Activated naive CD4-positive, alpha-beta T cell treated with anti-CD3 and anti-CD28 coated beads, Interleukin-2, amount 50 U/mL, for 24 hours (primary cell): ENCODE results near the gene GUCA1A.
A peak's percentile ranks its signal among the peaks of the same experiment; 100 is the strongest.
"Not testable (repeated sequence)": the region's sequence is repeated elsewhere in the genome, so short reads cannot be mapped to it uniquely, and the experiment has no call there.

Experiments
- H3K27ac Mint-ChIP-seq: one replicate; pipeline ENCODE4 v1.8.0; 2021; ENCODE audit warnings: mild to moderate bottlenecking, mixed read lengths
- H3K27me3 Mint-ChIP-seq: one replicate; pipeline ENCODE4 v1.8.0; 2021; ENCODE audit warnings: mixed read lengths
- H3K36me3 Mint-ChIP-seq: one replicate; pipeline ENCODE4 v1.8.0; 2021; ENCODE audit warnings: mixed read lengths
- H3K4me1 Mint-ChIP-seq: one replicate; pipeline ENCODE4 v1.8.0; 2021; ENCODE audit warnings: mixed read lengths
- H3K4me3 Mint-ChIP-seq: one replicate; pipeline ENCODE4 v1.8.0; 2021; ENCODE audit warnings: mild to moderate bottlenecking, mixed read lengths
- H3K9me3 Mint-ChIP-seq: one replicate; pipeline ENCODE4 v1.8.0; 2021; ENCODE audit warnings: mixed read lengths

The GUCA1A gene

GRCh38 chr6:42138630-42139619 lies 34.2 kb upstream of the GUCA1A start:
- H3K4me3 Mint-ChIP-seq = no peak overlapping the region
- H3K36me3 Mint-ChIP-seq = no peaks in the 10 kb centered on the region
- H3K27me3 Mint-ChIP-seq = peaks cover 12% of the 10 kb centered on the region
- H3K27ac Mint-ChIP-seq = no peak overlapping the region
- no peaks in the 10 kb centered on the region for H3K9me3 Mint-ChIP-seq
- H3K4me1 Mint-ChIP-seq = peaks cover 13% of the 10 kb centered on the region

GRCh38 chr6:42140032-42140431 lies 33.1 kb upstream of the GUCA1A start:
- H3K9me3 Mint-ChIP-seq = no peaks in the 10 kb centered on the region
- H3K4me1 Mint-ChIP-seq = peaks cover 13% of the 10 kb centered on the region
- H3K4me3 Mint-ChIP-seq = no peak overlapping the region
- H3K27me3 Mint-ChIP-seq = peaks cover 13% of the 10 kb centered on the region
- H3K36me3 Mint-ChIP-seq = no peaks in the 10 kb centered on the region
- no peak overlapping the region for H3K27ac Mint-ChIP-seq

GRCh38 chr6:42140756-42141602 lies 32.2 kb upstream of the GUCA1A start:
- Mint-ChIP-seq H3K27me3 (peaks cover 13% of the 10 kb centered on the region), H3K4me3 (no peak overlapping the region), H3K27ac (no peak overlapping the region), H3K4me1 (peaks cover 13% of the 10 kb centered on the region), H3K36me3 (no peaks in the 10 kb centered on the region), H3K9me3 (no peaks in the 10 kb centered on the region)

GRCh38 chr6:42141603-42142117 lies 31.5 kb upstream of the GUCA1A start:
- H3K9me3 Mint-ChIP-seq = no peaks in the 10 kb centered on the region
- H3K4me3 Mint-ChIP-seq = no peak overlapping the region
- peaks cover 13% of the 10 kb centered on the region for H3K27me3 Mint-ChIP-seq
- H3K36me3 Mint-ChIP-seq = no peaks in the 10 kb centered on the region
- no peak overlapping the region for H3K27ac Mint-ChIP-seq
- H3K4me1 Mint-ChIP-seq = peaks cover 10% of the 10 kb centered on the region

GRCh38 chr6:42142118-42142835 lies 30.9 kb upstream of the GUCA1A start, which contains the start of gene C6orf132:
Gene C6orf132, minus strand, starts transcription at chr6:42142620. Its CDS starts 176 bp downstream, at chr6:42142444.
- Mint-ChIP-seq H3K9me3 (no peaks in the 10 kb centered on the region), H3K4me3 (peak within 1 kb of the TSS; percentile 72), H3K27me3 (peaks cover 13% of the 10 kb centered on the region), H3K27ac (no peak within 1 kb of the TSS), H3K4me1 (peaks cover 4% of the 10 kb centered on the region), H3K36me3 (no peaks in the 10 kb centered on the region)

GRCh38 chr6:42147138-42147562 lies 26.0 kb upstream of the GUCA1A start:
- no peak overlapping the region for H3K4me3 Mint-ChIP-seq
- H3K4me1 Mint-ChIP-seq = peaks cover 4% of the 10 kb centered on the region

GRCh38 chr6:42148058-42148457 lies 25.1 kb upstream of the GUCA1A start:
- no peaks in the 10 kb centered on the region for H3K4me1 Mint-ChIP-seq
- H3K9me3 Mint-ChIP-seq = no peaks in the 10 kb centered on the region
- H3K4me3 Mint-ChIP-seq = no peak overlapping the region
- no peaks in the 10 kb centered on the region for H3K36me3 Mint-ChIP-seq
- no peak overlapping the region for H3K27ac Mint-ChIP-seq
- peaks cover 9% of the 10 kb centered on the region for H3K27me3 Mint-ChIP-seq

More at GRCh38 chr6:42147138-42147562, 26.0 kb upstream of the GUCA1A start:
- peaks cover 13% of the 10 kb centered on the region for H3K27me3 Mint-ChIP-seq
- H3K27ac Mint-ChIP-seq = no peak overlapping the region
- H3K36me3 Mint-ChIP-seq = no peaks in the 10 kb centered on the region
- no peaks in the 10 kb centered on the region for H3K9me3 Mint-ChIP-seq

GRCh38 chr6:42150254-42150653 lies 22.9 kb upstream of the GUCA1A start:
- Mint-ChIP-seq H3K27ac (no peak overlapping the region), H3K9me3 (no peaks in the 10 kb centered on the region), H3K4me3 (no peak overlapping the region), H3K4me1 (no peaks in the 10 kb centered on the region), H3K36me3 (no peaks in the 10 kb centered on the region), H3K27me3 (no peaks in the 10 kb centered on the region)

GRCh38 chr6:42152024-42152423 lies 21.1 kb upstream of the GUCA1A start:
- no peak overlapping the region for H3K27ac Mint-ChIP-seq
- no peaks in the 10 kb centered on the region for H3K27me3 Mint-ChIP-seq
- no peaks in the 10 kb centered on the region for H3K36me3 Mint-ChIP-seq
- H3K4me3 Mint-ChIP-seq = no peak overlapping the region
- no peaks in the 10 kb centered on the region for H3K9me3 Mint-ChIP-seq
- H3K4me1 Mint-ChIP-seq = no peaks in the 10 kb centered on the region

GRCh38 chr6:42152528-42153213 lies 20.5 kb upstream of the GUCA1A start:
- not testable (repeated sequence) for H3K36me3 Mint-ChIP-seq, H3K4me1 Mint-ChIP-seq, H3K27me3 Mint-ChIP-seq, H3K4me3 Mint-ChIP-seq, H3K9me3 Mint-ChIP-seq, H3K27ac Mint-ChIP-seq

- no peaks in the 10 kb centered on the region for H3K36me3 Mint-ChIP-seq
- H3K9me3 Mint-ChIP-seq = no peaks in the 10 kb centered on the region
- H3K27me3 Mint-ChIP-seq = no peaks in the 10 kb centered on the region
- no peak overlapping the region for H3K27ac Mint-ChIP-seq
- H3K4me3 Mint-ChIP-seq = no peak overlapping the region
- no peaks in the 10 kb centered on the region for H3K4me1 Mint-ChIP-seq
Measured at GRCh38 chr6:42153921-42154320, 19.2 kb upstream of the GUCA1A start.

GRCh38 chr6:42154461-42155209 lies 18.5 kb upstream of the GUCA1A start:
- H3K4me3 Mint-ChIP-seq = no peak overlapping the region

GRCh38 chr6:42155293-42155692 lies 17.9 kb upstream of the GUCA1A start:
- H3K36me3 Mint-ChIP-seq = no peaks in the 10 kb centered on the region
- no peaks in the 10 kb centered on the region for H3K4me1 Mint-ChIP-seq
- no peak overlapping the region for H3K4me3 Mint-ChIP-seq
- H3K27me3 Mint-ChIP-seq = no peaks in the 10 kb centered on the region
- H3K9me3 Mint-ChIP-seq = no peaks in the 10 kb centered on the region
- no peak overlapping the region for H3K27ac Mint-ChIP-seq

More at GRCh38 chr6:42154461-42155209, 18.5 kb upstream of the GUCA1A start:
- Mint-ChIP-seq H3K27ac (no peak overlapping the region), H3K27me3 (no peaks in the 10 kb centered on the region), H3K9me3 (no peaks in the 10 kb centered on the region), H3K36me3 (no peaks in the 10 kb centered on the region), H3K4me1 (no peaks in the 10 kb centered on the region)

- Mint-ChIP-seq H3K27ac (no peak overlapping the region), H3K4me3 (no peak overlapping the region), H3K36me3 (no peaks in the 10 kb centered on the region), H3K9me3 (no peaks in the 10 kb centered on the region), H3K4me1 (no peaks in the 10 kb centered on the region), H3K27me3 (no peaks in the 10 kb centered on the region)
Measured at GRCh38 chr6:42156638-42157037, 16.5 kb upstream of the GUCA1A start.
